B cell (primary cell): ENCODE data around the gene CCDC80.

Experiments
- CTCF ChIP-seq: fragments of 200-600 bp; IDR thresholded peaks from one replicate; pipeline ENCODE4 v1.8.0; 2022; ENCODE audit warnings: antibody characterized with exemption, mild to moderate bottlenecking
- EZH2 ChIP-seq: IDR thresholded peaks from 2 replicates; pipeline ENCODE4 v1.6.1; 2012; ENCODE audit warnings: borderline replicate concordance, low read depth, mild to moderate bottlenecking, moderate library complexity, low read length; ENCODE audit not compliant: insufficient read depth, poor library complexity, severe bottlenecking

GRCh38 chr3:112688819-112689218, 47.9 kb upstream of the CCDC80 start:
- TF ChIP-seq CTCF, result no peak
- TF ChIP-seq EZH2, result no peak
